Measurements from ENCODE around the gene CSPG5.

CSPG5 gene

DNA sequence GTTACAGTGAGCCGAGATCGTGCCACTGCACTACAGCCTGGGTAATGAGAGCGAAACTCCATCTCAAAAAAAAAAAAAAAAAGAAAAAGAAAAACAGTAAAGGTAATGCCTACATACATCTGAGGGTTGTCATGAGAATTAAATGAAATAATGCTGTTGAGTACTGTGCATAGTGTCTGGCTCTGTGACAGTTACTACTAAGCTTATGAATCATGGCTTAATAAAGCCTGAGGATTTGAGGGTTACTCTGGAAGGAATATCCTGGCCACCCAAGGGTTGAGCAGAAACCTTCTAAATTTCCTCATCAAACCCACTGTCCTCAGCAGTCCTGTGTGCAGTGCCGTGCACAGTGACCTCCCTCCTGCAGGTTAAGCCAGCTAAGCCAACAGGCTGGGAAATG, 38.4 kb downstream of the CSPG5 start:
- DNase-seq (ENCODE audit: low spot score) = no peak

DNA sequence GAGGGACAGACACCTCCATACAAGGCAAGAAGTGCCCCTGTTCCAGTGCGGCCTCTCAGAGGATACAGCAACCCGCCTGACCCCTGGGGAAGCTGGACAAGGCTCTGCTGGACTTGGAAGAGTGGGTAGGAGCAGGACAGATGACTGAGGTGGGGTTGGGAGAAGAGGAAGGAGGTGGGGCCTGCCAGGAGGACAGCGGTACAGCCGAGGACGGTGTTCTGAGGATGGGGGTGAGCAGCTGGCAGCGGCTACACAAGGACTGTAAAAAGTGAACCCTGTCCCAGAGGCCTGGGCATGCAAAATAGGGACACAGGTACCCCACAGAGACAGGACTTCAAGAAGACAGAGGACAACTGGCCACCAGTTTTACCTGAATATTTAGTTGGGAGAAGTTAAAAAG, 41.7 kb downstream of the CSPG5 start:
- no peak for DNase-seq (ENCODE audit: low spot score)

DNA sequence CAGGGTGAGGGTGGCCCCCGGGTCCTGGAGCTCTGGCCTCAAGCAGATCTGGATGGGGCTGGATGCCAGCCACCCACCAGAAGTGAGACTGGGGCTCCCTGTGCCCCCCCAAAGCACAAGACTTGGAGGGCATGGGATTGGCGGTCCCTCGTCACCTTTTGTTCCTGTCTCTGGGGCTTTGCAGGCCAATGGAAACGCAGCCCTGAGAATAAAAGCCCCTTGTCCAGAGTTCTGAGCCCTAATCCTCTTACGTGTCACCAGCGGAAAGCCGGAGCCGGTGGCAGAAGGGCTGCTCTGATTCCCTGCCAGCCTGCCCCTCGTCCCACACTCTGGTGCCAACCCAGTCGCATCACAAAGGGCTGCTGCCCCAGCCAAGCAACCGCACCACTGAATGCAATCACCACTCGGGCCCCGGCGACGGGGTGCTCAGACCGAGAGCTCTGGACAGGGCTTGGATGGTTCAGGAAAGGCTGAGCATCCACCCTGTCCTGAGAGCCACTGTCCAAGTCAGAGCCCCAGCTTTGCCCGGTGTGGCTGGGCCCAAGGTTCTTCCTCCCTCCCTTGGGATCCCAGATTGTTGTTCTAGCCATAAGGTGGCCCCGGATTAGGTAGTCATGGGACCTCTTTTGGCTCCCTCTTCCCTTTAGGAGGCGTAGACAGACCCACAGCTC, 42.3 kb downstream of the CSPG5 start:
- no peak for DNase-seq (ENCODE audit: low spot score)

DNA sequence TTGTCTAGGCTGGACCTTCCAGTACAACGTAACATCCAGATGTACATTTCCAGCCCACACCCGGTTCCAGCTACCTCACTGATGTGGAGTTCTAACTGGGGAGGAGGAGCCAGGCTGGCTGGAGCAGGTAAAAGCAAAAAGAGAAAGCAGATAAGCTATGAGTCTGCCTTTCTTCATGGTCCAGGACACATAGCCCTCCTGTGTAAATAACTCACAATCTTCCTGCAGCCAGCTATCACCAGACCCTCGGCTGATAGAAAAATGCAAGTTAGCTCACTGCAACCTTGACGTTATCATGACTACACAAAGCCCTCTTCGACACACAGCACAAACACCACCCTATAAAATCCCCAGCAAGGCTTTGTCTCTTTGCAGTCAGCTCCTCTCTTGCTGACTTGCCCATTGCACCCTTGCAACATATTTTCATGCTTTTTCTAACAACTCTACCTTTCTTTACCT, 44.6 kb downstream of the CSPG5 start:
- DNase-seq (ENCODE audit: low spot score) = no peak

DNA sequence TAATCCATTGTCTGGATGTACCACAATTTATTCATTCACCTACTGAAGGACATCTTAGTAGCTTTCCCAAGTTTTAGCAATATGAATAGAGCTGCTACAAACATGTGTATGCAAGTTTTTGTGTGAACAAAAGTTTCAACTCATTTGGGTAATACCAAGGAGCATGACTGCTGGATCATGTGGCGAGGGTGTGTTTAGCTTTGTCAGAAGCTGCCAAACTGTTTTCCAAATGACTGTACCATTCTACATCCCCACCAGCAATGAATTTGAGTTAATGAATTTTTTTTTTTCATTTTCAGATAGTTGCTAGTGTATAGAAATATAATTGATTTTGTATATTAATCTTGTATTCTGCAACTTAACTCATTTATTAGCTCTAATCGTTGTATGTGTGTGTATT, 45.2 kb downstream of the CSPG5 start:
- DNase-seq (ENCODE audit: low spot score) = no peak

DNA sequence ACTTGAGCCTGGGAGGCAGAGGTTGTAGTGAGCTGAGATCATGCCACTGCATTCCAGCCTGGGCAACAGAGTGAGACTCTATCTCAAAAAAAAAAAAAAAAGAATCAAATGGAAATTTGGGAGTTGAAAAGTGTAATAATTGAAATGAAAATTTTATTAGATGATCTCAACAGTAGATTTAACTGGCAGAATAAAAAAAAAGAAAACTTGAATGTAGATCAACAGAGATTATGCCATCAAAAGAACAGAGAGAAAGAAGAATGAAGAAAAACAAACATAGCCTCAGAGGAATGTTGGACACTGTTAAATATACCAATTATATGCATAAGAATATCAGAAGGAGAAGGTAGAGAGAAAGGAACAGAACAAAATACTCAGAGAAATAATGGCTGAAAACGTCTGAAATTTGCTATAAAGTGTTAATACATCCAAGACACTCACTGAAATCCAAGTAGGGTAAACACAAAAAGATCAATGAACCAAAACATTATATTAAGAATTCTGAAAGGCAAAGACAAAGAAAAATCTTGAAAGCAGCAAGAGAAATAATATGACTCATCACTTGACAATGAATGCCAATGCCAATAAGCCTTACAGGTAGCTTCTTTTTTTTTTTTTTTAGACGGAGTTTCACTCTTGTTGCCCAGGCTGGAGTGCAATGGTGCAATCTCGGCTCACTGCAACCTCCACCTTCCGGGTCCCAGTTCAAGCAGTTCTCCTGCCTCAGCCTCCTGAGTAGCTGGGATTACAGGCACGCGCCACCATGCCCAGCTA, 50.5 kb downstream of the CSPG5 start:
- no peak for DNase-seq (ENCODE audit: low spot score)

DNA sequence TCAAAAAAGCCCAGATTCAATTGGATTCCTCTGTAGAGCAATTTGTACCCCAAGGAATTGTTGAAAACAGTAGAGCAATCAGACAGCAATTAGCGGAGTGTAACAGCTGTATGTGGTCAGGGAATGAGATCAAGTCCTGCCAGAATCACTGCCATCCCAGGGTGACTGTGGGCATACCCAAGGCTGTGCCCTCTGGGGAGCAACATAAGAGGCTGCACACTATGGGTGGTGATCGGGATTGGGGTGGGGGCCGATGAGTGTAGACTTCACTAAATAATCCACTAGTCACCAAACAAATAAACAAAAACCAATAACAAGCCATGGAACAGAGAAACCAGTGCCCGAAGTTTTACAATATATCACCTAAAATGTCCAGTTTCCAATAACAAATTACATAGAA, 53.0 kb downstream of the CSPG5 start:
- no peak for DNase-seq (ENCODE audit: low spot score)

DNA sequence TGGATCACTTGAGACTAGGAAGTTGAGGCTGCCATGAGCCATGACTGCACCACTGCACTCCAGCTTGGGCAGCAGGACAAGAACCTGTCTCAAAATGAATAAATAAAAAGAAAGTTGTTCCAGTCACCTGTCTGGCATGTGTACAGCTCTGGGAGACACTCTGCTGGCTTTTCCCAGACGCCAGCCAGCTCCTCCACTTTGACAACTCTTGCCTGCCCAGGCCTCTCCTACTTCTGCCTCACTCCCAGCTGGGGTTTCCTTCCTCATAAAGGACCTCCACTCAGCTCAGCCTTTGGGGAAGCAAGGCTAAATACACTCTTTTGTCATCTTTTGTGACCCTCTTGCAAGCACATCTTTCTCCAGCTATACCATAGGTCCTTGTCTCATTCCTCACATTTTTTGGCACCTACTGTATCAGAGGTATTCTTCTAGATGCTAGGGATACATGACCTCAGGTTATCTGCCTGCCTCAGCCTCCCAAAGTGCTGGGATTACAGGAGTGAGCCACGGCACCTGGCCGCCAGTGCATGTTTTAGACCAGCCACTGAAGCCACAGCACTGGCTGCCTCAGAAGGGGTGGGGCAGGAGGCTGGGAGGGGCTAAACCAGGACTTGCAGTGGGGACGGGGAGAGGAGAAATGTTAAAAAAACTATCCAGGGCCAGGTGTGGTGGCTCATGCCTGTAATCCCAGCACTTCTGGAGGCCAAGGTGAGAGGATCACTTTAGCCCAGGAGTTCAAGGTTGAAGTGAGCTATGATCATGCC, 55.2 kb downstream of the CSPG5 start:
- no peak for DNase-seq (ENCODE audit: low spot score)

DNA sequence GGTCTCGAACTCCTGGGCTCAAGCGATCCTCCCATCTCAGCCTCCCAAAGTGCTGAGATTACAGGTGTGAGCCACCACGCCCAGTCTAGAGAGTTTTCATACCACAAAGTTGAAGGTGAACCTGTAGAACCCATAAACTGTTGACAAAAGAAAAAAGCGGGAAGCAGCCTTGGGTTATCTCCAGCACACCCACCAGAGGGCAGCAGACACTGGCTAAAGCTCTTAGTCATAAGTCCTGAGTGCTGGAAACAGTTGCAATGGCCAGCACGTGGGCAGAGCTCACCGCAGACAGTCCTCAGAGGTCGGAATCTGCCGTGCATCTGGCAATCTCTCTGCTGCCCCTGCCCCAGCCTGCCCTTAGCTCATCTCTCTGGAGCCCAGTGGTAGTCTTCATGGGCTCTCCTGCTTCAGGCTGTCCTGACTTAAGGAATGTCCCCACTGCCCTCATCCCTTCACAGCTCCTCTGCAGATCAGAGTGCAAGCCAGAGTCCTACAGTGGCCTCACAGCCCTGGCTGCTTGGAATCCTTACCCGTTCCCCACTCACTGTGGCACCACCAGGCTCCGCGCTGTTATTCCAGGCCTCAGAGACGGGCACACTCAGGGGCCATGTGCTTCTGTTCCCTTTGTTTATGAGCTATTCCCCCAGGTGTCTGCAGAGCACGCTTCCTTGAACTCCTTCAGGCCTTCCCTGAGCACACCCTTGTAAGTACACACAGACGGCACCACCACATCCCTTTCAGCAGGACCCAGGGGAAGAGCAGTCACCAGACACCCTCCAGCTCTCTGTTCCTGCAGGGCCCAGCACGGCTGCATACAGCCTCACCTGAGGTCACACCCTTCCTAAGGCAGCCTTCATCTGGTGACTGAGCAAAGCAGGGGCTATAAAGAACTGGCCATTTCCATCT, 56.3 kb downstream of the CSPG5 start:
- peak; percentile 80 for DNase-seq (ENCODE audit: low spot score)

DNA sequence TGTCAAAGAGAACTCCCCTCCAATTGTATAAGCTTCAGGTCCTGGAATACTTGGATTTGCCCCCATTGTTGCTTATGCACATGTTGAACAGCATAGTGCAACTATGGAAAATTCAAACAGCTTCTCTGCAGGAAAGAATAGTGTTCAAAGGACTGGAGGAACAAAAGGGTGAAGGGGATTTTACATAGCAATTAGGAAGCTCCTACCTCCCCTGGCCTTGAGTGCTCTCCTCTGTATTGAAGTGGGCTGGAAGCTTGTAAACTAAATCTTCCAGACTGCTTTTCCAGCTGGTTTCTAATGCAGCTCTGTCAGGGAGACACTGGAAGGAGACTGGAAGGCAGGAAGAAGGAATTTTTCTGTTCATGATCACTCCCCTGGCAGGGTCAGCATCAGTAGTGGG, 57.9 kb downstream of the CSPG5 start:
- DNase-seq (ENCODE audit: low spot score) = no peak

DNA sequence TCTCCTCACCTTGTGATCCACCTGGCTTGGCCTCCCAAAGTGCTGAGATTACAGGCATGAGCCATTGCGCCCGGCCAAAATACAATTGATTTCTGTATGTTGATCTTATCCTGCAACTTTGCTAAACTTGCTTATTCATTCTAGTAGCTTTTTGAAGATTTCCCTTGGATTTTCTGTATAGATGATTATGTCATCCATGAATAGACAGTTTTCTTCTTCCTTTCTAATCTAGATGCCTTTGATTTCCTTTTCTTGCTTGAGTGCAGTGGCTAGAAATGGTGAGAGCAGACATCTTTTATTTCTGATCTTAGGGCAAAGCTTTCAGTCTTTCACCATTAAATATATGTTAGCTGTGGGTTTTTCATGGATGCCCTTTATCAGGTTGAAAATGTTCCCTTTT, 60.7 kb downstream of the CSPG5 start:
- DNase-seq (ENCODE audit: low spot score) = no peak

DNA sequence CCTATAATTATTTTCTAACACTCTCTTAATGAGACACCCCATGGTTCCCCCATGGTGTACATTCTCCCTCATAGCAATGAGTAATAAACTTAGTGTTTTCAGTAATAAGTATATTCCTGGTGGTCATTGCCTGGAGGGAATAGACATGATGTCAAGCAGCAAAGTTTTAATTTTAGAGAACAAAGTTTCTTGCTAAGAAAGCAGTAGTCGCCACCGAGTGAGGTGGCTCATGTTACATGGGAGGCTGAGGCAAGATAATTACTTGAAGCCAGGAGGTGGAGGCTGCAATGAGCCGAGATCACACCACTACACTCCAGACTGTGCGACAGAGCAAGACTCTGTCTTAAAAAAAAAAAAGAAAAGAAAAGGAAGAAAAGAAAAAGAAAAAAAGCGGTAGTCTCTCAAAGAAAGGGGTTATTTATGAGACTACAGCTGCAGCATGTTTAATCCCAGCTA, 62.8 kb downstream of the CSPG5 start:
- DNase-seq (ENCODE audit: low spot score) = no peak

DNA sequence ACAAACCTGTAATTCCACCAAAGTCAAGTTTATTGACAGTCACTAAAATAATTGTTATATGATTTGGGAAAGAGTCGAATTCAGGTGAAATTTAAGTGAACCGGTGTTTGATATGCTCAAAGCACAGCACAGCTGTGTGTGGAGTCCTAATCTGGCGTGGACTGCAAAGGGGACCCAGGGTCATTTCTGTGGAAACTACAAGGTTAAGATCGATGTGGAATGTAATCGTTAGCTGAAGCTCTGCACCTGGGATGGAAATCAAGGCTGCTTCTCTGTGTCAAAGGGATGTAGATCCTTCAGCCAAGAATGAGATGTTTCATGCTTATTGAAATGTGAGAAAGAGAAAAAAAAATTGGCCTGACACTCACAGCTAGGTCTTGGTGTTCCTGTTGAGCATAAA, 63.6 kb downstream of the CSPG5 start:
- no peak for DNase-seq (ENCODE audit: low spot score)

DNA sequence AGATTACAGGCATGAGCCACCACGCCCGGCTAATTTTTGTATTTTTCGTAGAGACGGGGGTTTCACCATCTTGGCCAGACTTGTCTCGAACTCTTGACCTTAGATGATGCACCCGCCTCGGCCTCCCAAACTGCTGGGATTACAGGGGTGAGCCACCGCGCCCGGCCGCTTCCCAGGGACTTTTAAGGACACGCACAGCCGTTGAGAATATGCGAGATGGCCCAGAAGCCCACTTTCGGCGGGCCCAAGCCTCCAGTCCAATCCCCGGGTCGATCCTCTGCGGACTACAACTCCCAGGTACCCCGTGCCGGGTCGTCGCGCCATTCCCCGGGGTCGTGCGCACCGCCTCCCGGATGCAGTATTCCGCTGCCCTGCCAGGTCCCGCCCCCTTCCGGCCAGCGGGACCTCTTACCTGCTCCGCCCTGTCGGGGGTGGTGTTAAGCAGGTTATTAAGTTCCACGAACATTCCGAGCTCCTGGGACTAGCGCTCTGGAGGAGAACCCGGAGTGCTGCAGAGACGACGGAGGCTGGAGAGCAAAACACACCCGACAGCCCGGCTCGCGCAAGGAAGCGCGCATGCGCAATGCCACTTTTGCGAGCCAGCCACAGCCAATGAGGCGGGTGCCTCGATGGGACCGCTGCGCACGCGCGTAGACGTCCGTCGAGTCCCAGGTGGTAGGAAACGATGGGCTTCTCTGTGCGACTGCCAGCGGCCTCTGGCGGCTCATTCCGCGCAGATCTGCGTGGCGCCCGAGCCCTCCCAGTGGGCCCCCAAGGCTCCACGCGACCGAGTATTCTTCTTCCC, 65.3 kb downstream of the CSPG5 start, which contains the start of gene ELP6:
Gene ELP6 (minus strand): TSS at position 588 of the 805 bp plus-strand sequence. CDS start 122 bp downstream, at position 466.
- peak; percentile 97 for DNase-seq (ENCODE audit: low spot score)

DNA sequence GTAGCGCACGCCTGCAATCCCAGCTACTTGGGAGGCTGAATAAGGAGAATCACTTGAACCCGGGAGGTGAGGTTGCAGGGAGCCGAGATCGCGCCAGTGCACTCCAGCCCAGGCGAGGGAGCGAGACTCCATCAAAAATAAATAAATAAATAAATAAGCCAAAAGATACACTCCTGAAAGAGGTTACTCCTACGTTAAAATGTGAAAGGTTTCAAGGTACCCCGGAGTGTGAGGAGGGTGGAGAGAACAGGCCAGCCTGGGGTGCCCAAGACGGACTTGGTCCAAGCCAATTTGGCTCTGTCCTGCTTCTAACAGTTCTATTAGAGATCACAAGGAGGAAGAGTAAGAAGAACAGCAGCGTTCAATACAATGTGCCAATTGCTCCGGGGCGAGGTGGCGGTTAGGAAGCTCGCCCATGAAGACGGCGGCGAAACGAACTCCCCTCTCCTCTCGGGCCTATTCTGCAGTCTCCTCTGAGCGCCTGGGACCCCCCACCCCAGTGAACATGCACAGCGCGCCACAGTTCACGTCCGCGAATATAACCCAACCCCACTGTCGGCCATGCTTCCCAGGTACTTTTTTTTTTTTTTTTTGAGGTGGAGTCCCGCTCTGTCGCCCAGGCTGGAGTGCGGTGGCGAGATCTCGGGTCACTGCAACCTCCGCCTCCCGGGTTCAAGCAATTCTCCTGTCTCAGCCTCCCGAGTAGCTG, 66.1 kb downstream of the CSPG5 start:
- peak; percentile 6 for DNase-seq (ENCODE audit: low spot score)

Measured in CD4-positive, alpha-beta T cell treated with Interleukin-15 for 4 hours (primary cell).